Posterior cingulate gyrus (tissue), 11 donors: Measurements from ENCODE around the gene MUS81.

ENCODE experiments used
- DNase-seq, 10 donors: peaks; one replicate each; pipeline versions ENCODE4 v3.0.0 to v3.0.0-alpha.2; 2020 to 2021; ENCODE audit warnings: mixed read lengths in 3 of 10
- intact Hi-C: fragments of 100-400 bp; cut with DNase I; formaldehyde crosslinking; loops from one replicate; pipeline ENCODE4 v1.15.1; 2023

MUS81 gene

DNA sequence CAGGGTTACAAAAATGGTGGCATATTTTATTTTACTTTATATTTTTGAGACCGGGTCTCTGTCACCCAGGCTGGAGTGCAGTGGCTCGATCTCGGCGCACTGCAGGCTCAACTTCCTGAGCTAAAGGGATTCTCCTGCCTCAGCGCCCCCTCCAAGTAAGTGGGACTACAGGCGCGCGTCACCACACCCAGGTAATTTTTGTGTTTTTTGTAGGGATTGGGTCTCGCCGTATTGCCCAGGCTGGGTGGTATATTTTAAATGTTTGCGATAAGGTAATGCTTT lies 40.6 kb downstream of the MUS81 start:
- intact Hi-C loops, result no loop called here
- peak in 2 of 10 donors; percentile 36 to 55 for DNase-seq

DNA sequence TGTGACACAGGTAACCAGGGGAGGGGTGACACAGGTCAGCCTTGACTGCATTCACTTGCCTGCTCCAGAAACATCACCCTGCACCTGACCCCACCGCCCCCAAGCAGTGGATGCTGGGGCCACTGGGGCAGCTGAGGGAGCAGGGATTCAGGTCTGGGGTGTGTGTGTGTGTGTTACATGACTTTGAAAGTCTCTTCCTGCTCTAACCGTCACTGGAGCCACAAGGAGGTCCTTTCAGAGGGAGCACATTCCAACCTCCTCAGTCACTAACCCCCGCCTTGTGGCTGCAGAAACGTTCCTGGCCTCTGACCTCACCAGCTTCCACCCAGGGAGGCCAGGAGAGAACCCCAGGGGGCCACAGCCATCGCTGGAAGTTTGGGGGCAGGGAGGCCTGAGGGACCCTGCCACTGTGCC lies 42.8 kb downstream of the MUS81 start:
- intact Hi-C loops, result no loop called here
- peak in 2 of 10 donors; percentile 12 to 65 for DNase-seq

DNA sequence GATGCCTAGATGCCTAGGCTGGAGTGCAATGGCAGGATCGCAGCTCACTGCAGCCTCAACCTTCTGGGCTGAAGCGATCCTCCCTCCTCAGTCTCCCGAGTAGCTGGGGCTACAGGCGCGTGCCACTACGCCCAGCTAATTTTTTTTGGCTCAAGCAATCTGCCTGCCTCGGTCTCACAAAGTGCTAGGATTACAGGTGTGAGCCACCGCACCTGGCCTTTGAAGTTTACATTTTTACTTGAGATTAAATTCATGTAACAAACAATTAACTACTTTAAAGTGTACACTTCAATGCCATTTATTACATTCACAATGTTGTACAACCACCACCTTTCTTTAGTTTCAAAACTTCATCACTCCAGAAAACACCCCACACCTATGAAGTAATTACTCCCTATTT lies 43.5 kb downstream of the MUS81 start:
- intact Hi-C loops, result no loop called here
- peak in 2 of 10 donors; percentile 13 to 20 for DNase-seq

- no peak for DNase-seq
Observed at GRCh38 chr11:65906602-65907001, 46.4 kb downstream of the MUS81 start.

GRCh38 chr11:65907878-65908277 lies 47.6 kb downstream of the MUS81 start:
- intact Hi-C loops, result no loop called here
- peak in 2 of 10 donors; percentile 22 to 55 for DNase-seq

More at GRCh38 chr11:65906602-65907001, 46.4 kb downstream of the MUS81 start:
- intact Hi-C loops, result no loop called here

DNA sequence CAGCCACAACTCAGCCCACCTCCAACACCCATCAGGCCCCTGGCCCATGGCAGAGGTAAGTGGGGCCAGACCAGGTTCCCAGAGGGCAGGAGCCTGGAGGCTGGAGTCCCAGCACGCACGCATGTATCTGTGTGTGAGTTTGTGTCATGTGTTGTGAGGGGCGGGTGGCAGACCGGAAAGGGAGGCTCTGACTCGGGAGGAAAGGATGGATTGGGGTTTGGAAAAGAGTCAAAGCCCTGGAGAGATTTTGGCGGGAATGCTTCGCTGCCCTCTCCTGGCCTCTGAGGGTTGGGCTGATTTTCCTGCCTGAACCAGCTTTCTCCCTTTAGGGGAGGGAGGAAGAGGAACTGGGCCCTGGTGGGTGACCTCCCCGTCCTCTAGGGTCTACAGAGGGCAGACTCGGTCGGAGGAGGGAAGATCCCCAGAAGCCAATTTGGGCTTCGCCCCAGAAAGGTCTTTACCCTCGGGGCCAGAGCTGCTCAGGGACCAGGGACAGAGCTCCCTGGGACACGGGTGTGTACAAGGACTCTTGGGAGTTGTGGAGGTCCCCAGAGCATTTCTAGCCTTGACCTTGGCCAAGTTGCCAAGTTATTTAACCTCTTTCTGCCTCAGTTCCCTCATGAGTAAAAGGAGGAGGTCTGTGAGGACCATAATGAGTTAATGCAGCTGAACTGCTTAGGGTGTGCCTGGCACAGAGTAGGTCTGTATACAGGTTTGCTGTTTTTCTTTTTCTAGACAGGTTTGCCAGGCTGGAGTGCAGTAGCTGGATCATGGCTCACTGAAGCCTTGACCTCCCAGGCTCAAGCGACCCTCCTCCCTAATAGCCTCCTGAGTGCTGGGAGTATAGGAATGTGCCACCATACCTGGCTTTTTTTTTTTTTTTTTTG lies 51.7 kb downstream of the MUS81 start:
- intact Hi-C loops, result no loop called here
- DNase-seq, result peak in 2 of 10 donors; percentile 60 to 67

GRCh38 chr11:65912845-65913244 lies 52.6 kb downstream of the MUS81 start:
- intact Hi-C loops, result no loop called here
- peak in 2 of 10 donors; percentile 34 to 54 for DNase-seq

DNA sequence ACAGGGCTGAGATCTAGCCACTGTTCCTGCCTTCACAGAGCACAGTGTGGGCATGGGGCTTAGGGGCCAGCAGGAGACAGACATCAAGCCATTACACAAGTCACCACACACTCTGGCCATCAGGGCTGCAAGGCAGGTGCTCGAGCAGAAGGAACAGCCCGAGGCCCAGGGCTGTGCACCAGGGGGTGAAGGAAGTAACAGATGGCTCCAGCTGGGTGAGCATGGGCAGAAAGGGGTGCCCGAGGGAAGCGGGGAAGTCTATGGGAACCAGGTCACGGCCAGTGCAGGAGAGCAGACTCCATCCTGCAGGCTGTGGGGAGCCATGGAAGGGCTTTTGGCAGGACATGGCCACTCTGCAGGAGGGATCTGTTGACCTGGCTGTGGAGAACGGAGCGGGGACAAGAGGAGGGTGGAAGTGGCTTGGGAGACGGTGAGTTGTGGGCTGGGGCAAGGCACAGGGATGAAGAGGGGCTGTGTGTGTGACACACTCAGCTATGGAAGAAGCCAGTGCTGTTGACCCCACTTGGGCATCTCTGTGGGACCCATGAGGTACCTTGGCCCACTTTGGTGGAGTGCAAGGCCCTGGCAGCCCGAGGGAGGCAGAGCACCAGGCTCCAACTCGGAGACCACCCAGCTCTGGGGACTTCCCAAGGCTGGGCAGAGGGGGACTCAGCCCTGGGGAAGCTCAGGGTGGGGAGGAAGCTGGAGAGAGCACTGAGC lies 55.0 kb downstream of the MUS81 start:
- DNase-seq, result peak in 2 of 10 donors; percentile 74 to 78
- intact Hi-C loops, result no loop called here

DNA sequence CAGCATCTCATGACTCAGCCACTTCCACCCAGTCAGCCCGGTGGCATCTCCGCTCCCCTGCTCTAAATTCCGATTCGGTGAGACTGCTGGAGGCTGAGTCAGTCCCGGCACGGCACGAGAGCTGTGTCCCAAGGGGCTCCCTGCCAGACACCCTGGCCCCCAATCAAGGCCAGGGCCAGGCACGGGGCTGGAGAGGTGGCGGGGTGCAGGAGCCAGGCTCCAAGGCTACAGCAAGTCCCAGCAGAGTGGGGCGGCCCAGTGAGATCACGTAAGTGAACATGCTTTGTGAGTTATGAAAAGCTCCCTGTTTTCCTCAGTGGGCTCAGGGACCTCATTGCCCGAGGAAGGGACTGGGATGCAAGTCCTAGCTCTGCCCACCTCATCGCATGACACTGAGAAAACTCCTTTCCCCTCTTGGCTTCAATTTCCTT lies 55.6 kb downstream of the MUS81 start:
- intact Hi-C loops, result no loop called here
- peak in 6 of 10 donors; percentile 14 to 93 (median 70) for DNase-seq
